Keratinocyte (primary cell): Measurements from ENCODE around the gene FGF19. TPM values are rescaled to one million over a fixed set of nuclear protein-coding genes. Genes with fewer than 3 reads are reported as not detected.

Experiments
- DNase-seq: peaks from one replicate; pipeline ENCODE4 v3.0.0-alpha.2; 2011; ENCODE audit warnings: low read depth, missing footprints, low spot score
- FAIRE-seq: peaks from 2 replicates; lab custom pipeline; 2011; peaks lifted over from hg19 to GRCh38; lab: Jason Lieb, UNC
- H2AFZ ChIP-seq: 2 replicates; pipeline ENCODE4 v1.6.0; 2012; ENCODE audit warnings: low read length, control low read depth, inconsistent platforms; ENCODE audit not compliant: control insufficient read depth
- H3K27ac ChIP-seq: 2 replicates; pipeline ENCODE4 v1.5.1; 2011; ENCODE audit warnings: low read length; ENCODE audit not compliant: control insufficient read depth, insufficient read depth
- H3K27me3 ChIP-seq: 3 replicates; pipeline ENCODE4 v1.6.0; 2011; ENCODE audit warnings: low read length; ENCODE audit not compliant: control insufficient read depth, insufficient read depth; ENCODE audit errors: extremely low read depth
- H3K36me3 ChIP-seq, 2 experiments: 2 replicates in 1 of 2; 3 replicates in 1 of 2; pipeline ENCODE4 v1.5.1; 2011; ENCODE audit warnings: low read length in 2 of 2, mild to moderate bottlenecking in 1 of 2; ENCODE audit not compliant: control insufficient read depth in 2 of 2, insufficient read depth in 2 of 2; ENCODE audit errors: extremely low read depth in 1 of 2
- H3K4me1 ChIP-seq: 3 replicates; pipeline ENCODE4 v1.5.1; 2011; ENCODE audit warnings: low read length; ENCODE audit not compliant: control insufficient read depth, insufficient read depth; ENCODE audit errors: extremely low read depth
- H3K4me2 ChIP-seq: 3 replicates; pipeline ENCODE4 v1.6.0; 2011; ENCODE audit warnings: low read depth, low read length; ENCODE audit not compliant: control insufficient read depth, insufficient read depth; ENCODE audit errors: extremely low read depth
- H3K4me3 ChIP-seq, 3 experiments: fragments of 200-600 bp in 1 of 3; sonication (generic) in 1 of 3; 2 replicates in 2 of 3; 3 replicates in 1 of 3; pipeline ENCODE4 v1.5.1; 2011 to 2016; ENCODE audit warnings: low read length in 3 of 3, mild to moderate bottlenecking in 3 of 3, control low read depth in 2 of 3, inconsistent platforms in 1 of 3, low read depth in 1 of 3, mixed read lengths in 1 of 3, mixed run types in 1 of 3, moderate library complexity in 1 of 3; ENCODE audit not compliant: control insufficient read depth in 2 of 3, insufficient read depth in 2 of 3; ENCODE audit errors: extremely low read depth in 1 of 3
- H3K79me2 ChIP-seq: 2 replicates; pipeline ENCODE4 v1.6.0; 2012; ENCODE audit warnings: low read length; ENCODE audit not compliant: control insufficient read depth, insufficient read depth
- H3K9ac ChIP-seq: 3 replicates; pipeline ENCODE4 v1.6.0; 2011; ENCODE audit warnings: low read length; ENCODE audit not compliant: control insufficient read depth, insufficient read depth; ENCODE audit errors: extremely low read depth
- H3K9me1 ChIP-seq: 3 replicates; pipeline ENCODE4 v1.6.0; 2011; ENCODE audit warnings: low read length; ENCODE audit not compliant: control insufficient read depth, insufficient read depth; ENCODE audit errors: extremely low read depth
- H3K9me3 ChIP-seq: 2 replicates; pipeline ENCODE4 v1.5.1; 2012; ENCODE audit warnings: low read depth, low read length; ENCODE audit not compliant: control insufficient read depth
- H4K20me1 ChIP-seq: 3 replicates; pipeline ENCODE4 v1.6.0; 2011; ENCODE audit warnings: low read length; ENCODE audit not compliant: control insufficient read depth, insufficient read depth; ENCODE audit errors: extremely low read depth
- CTCF ChIP-seq, 3 experiments: IDR thresholded peaks in 1 of 3; conservative IDR thresholded peaks in 1 of 3; optimal IDR thresholded peaks in 1 of 3; 2 replicates in 2 of 3; 3 replicates in 1 of 3; pipeline versions ENCODE3 to v1.5.1; 2011; ENCODE audit warnings: low read length in 3 of 3, mild to moderate bottlenecking in 3 of 3, moderate library complexity in 2 of 3, control low read depth in 1 of 3, inconsistent platforms in 1 of 3; ENCODE audit not compliant: insufficient read depth in 2 of 3; ENCODE audit errors: extremely low read depth in 1 of 3
- EZH2 ChIP-seq: IDR thresholded peaks from one replicate; pipeline ENCODE4 v1.6.1; 2012; ENCODE audit warnings: inconsistent platforms, mild to moderate bottlenecking, low read length, moderate library complexity
- dilution Hi-C: fragments of 300-500 bp; cut with MboI; formaldehyde crosslinking; loops from one replicate; pipeline ENCODE4 v1.7.0; 2020; ENCODE audit warnings: low sequenced_read_pairs; ENCODE audit not compliant: extremely low pct_ligation_motif_present
- polyA plus RNA-seq, 5 experiments: library from polyadenylated mRNA; depleted of rRNA in 3 of 5; stranded (reverse) in 3 of 5; stranded (forward) in 1 of 5; unstranded in 1 of 5; fragments of >200 nt; gene quantifications; 1 replicate in 1 of 5; 2 replicates in 3 of 5; 3 replicates in 1 of 5; pipeline versions ENCODE4 v1.2.1 to v1.2.3, GENCODE V29; 2011 to 2012; ENCODE audit warnings: missing spikeins in 2 of 5, low read depth in 1 of 5, low replicate concordance in 1 of 5

FGF19 gene
- polyA plus RNA-seq, 1 donor (not counting 4 experiments of a cell fraction or from before 2014, with no cell fraction given): 0.08 TPM

GRCh38 chr11:69670158-69670845 is 33.5 kb downstream of the FGF19 start:
- no peaks in the 10 kb centered on the region for H3K9me1 ChIP-seq
- H3K79me2 ChIP-seq: peaks cover 31% of the 10 kb centered on the region
- H3K9me3 ChIP-seq: no peaks in the 10 kb centered on the region
- dilution Hi-C loops: no loop called here
- H3K27ac ChIP-seq: no peak overlapping the region
- no peak overlapping the region for H3K4me3 ChIP-seq
- peak; percentile 86 for FAIRE-seq
- no peak for DNase-seq
- no peak for TF ChIP-seq EZH2
- TF ChIP-seq CTCF (optimal IDR thresholded peaks at IDR 0.05 in 1 of 3, IDR thresholded peaks at IDR 0.05 in 1 of 3, conservative IDR thresholded peaks at IDR 0.05 in 1 of 3; ENCODE audit: extremely low read depth in 1 of 3, insufficient read depth in 2 of 3, low read length in 3 of 3): peak; percentile 94 to 98 (median 95)
- peaks cover 2% of the 10 kb centered on the region for H4K20me1 ChIP-seq
- H3K36me3 ChIP-seq: peaks cover 16 to 29% of the 10 kb centered on the region in 2 experiments
- H3K9ac ChIP-seq: no peak overlapping the region
- H3K27me3 ChIP-seq: no peaks in the 10 kb centered on the region
- no peak overlapping the region for H3K4me2 ChIP-seq
- H3K4me1 ChIP-seq: peaks cover 17% of the 10 kb centered on the region
- H2AFZ ChIP-seq: no peak overlapping the region

GRCh38 chr11:69669486-69669885 is 34.3 kb downstream of the FGF19 start:
- dilution Hi-C loops: loop anchor here (10.0 kb wide), 1 partner anchor 555 kb away; no protein-coding TSS in a partner anchor
- Histone ChIP-seq H3K9ac (no peak overlapping the region), H3K27me3 (no peaks in the 10 kb centered on the region), H4K20me1 (peaks cover 3% of the 10 kb centered on the region), H3K27ac (no peak overlapping the region), H3K4me3 (no peak overlapping the region), H3K36me3 (peaks cover 16 to 34% of the 10 kb centered on the region in 2 experiments), H3K4me1 (peaks cover 17% of the 10 kb centered on the region), H3K9me3 (no peaks in the 10 kb centered on the region), H3K79me2 (peaks cover 24% of the 10 kb centered on the region), H2AFZ (no peak overlapping the region), H3K4me2 (no peak overlapping the region), H3K9me1 (no peaks in the 10 kb centered on the region)
- TF ChIP-seq CTCF (optimal IDR thresholded peaks at IDR 0.05 in 1 of 3, IDR thresholded peaks at IDR 0.05 in 1 of 3, conservative IDR thresholded peaks at IDR 0.05 in 1 of 3; ENCODE audit: extremely low read depth in 1 of 3, insufficient read depth in 2 of 3, low read length in 3 of 3): no peak
- TF ChIP-seq EZH2: no peak
- FAIRE-seq: no peak
- no peak for DNase-seq
